ENCODE data around the gene AKT2.

The AKT2 gene

DNA sequence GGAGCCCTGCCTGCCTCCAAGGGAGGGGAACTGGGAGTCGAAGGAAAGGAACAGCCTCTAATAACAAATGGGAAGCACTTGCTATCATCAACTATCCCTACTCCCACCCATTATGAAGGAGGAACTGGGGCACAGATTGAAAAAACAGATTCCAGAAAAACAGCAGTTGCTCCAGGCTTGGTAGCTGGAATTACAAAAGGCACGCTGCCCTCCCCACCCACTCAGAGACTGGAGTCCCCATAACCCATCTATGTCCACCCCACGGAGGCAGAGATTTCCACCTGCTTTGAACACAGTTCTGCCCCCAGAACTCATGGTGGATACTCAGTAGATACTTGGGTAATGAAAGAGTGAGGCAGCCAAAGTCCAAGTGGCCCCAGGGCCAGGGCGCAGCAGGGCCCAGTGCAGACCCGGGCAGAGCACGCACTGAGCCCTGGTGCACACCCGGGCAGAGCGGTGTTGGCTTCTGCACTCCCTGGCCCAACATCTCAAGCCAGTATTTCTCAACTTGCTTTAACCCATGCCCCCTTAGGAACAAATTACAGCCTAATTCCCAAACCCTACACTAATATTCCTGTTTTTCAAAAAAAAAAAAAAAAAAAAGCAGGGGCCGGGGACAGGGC, 39.5 kb downstream of the AKT2 start:
- Histone ChIP-seq H3K27ac (ENCODE audit: low read depth, low read length) (no peak overlapping the region), H3K79me2 (ENCODE audit: insufficient read depth, low read length) (peaks cover 8% of the 10 kb centered on the region; the same call in 1 of the 2 replicates), H3K9ac (ENCODE audit: low read length) (no peak overlapping the region), H3K4me2 (ENCODE audit: low read depth, low read length, poor library complexity, severe bottlenecking) (no peak overlapping the region), H3K9me2 (replicated peaks; ENCODE audit: insufficient read depth, low read length) (no peaks in the 10 kb centered on the region), H2AFZ (ENCODE audit: low read depth, low read length, severe bottlenecking) (no peak overlapping the region), H3K9me3 (ENCODE audit: insufficient read depth, low read length) (no peaks in the 10 kb centered on the region), H3K27me3 (ENCODE audit: low read length) (no peaks in the 10 kb centered on the region), H4K20me1 (ENCODE audit: low read depth, low read length) (no peaks in the 10 kb centered on the region), H3K4me3 (ENCODE audit: insufficient read depth, low read length, poor library complexity, severe bottlenecking) (no peak overlapping the region), H3K36me3 (ENCODE audit: low read length) (no peaks in the 10 kb centered on the region), H3F3A (ENCODE audit: insufficient read depth) (no peaks in the 10 kb centered on the region)
- TF ChIP-seq EZH2phosphoT487 (conservative IDR thresholded peaks at IDR 0.05; ENCODE audit: low read length): no peak
- TF ChIP-seq, protein P1, sequence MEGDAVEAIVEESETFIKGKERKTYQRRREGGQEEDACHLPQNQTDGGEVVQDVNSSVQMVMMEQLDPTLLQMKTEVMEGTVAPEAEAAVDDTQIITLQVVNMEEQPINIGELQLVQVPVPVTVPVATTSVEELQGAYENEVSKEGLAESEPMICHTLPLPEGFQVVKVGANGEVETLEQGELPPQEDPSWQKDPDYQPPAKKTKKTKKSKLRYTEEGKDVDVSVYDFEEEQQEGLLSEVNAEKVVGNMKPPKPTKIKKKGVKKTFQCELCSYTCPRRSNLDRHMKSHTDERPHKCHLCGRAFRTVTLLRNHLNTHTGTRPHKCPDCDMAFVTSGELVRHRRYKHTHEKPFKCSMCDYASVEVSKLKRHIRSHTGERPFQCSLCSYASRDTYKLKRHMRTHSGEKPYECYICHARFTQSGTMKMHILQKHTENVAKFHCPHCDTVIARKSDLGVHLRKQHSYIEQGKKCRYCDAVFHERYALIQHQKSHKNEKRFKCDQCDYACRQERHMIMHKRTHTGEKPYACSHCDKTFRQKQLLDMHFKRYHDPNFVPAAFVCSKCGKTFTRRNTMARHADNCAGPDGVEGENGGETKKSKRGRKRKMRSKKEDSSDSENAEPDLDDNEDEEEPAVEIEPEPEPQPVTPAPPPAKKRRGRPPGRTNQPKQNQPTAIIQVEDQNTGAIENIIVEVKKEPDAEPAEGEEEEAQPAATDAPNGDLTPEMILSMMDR (IDR thresholded peaks at IDR 0.05; ENCODE audit: insufficient read depth, low read length, poor library complexity, severe bottlenecking): no peak

DNA sequence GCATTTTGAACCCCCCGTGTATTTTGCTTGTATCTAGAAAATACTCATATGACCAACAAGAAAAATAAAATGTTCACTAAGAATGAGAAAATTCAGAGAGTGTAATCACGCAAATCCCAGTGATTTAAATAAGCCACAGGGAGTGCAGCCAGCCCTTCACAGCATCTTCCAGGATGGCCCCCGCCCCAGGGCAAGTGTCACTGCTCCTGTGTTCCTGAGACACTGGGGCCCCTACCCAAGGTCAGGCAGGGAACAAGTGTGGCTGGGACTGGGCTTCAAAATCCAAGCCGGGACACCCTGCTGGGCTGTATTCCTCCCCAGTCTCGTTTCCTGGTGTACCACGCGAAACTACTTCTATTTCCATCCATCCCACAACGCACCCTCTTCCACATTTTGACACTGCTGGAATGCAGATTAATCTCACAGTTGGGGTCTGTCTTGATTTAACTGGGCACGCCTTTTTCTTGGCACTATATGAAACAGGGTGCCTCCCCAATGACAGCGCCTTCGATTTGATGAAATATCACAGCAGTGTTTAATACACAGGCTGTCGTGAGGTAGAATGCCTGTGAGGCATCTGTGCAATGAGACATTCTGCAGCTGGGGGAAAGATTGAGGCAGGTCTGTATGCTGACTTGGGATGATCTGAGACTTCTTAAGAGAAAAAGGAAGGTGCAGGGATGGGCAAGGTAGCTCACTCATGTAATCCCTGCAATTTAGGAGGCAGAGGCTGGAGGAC, 40.4 kb downstream of the AKT2 start:
- no peaks in the 10 kb centered on the region for H3K36me3 ChIP-seq (ENCODE audit: low read length)
- no peak overlapping the region for H3K9ac ChIP-seq (ENCODE audit: low read length)
- no peak overlapping the region for H3K27ac ChIP-seq (ENCODE audit: low read depth, low read length)
- H3K27me3 ChIP-seq (ENCODE audit: low read length): no peaks in the 10 kb centered on the region
- no peaks in the 10 kb centered on the region for H3K9me3 ChIP-seq (ENCODE audit: insufficient read depth, low read length)
- TF ChIP-seq, protein P1 (IDR thresholded peaks at IDR 0.05; ENCODE audit: insufficient read depth, low read length, poor library complexity, severe bottlenecking): no peak
- no peak for TF ChIP-seq EZH2phosphoT487 (conservative IDR thresholded peaks at IDR 0.05; ENCODE audit: low read length)
- H3K4me2 ChIP-seq (ENCODE audit: low read depth, low read length, poor library complexity, severe bottlenecking): no peak overlapping the region
- H3K4me3 ChIP-seq (ENCODE audit: insufficient read depth, low read length, poor library complexity, severe bottlenecking): no peak overlapping the region
- H3K9me2 ChIP-seq (replicated peaks; ENCODE audit: insufficient read depth, low read length): no peaks in the 10 kb centered on the region
- no peaks in the 10 kb centered on the region for H4K20me1 ChIP-seq (ENCODE audit: low read depth, low read length)
- H3F3A ChIP-seq (ENCODE audit: insufficient read depth): no peaks in the 10 kb centered on the region
- H3K79me2 ChIP-seq (ENCODE audit: insufficient read depth, low read length): peaks cover 8% of the 10 kb centered on the region; the same call in 1 of the 2 replicates
- H2AFZ ChIP-seq (ENCODE audit: low read depth, low read length, severe bottlenecking): no peak overlapping the region

DNA sequence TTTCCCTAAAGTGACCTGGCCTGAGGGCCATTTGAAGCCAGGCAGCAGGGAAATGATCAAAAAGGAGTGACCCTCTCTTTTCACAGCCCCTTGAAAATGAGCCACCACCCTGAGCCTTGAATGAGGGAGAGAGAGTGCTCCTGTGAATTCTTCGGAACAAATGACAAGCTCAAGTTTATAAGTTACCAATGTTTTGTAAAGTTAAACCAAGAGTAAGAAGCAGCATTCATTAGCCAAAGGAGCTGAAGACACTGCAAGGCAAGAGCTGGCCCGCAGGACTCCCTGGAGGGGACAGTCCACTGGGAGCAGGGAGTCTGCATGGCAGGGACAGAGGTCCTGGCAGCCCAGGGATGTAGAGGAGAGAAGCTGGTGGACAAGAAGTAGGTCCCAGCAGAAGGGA, 42.0 kb downstream of the AKT2 start:
- H4K20me1 ChIP-seq (ENCODE audit: low read depth, low read length): no peaks in the 10 kb centered on the region
- H3K27me3 ChIP-seq (ENCODE audit: low read length): no peaks in the 10 kb centered on the region
- H2AFZ ChIP-seq (ENCODE audit: low read depth, low read length, severe bottlenecking): no peak overlapping the region

More for the DNA sequence above, 42.0 kb downstream of the AKT2 start:
- H3K9me3 ChIP-seq (ENCODE audit: insufficient read depth, low read length): no peaks in the 10 kb centered on the region
- no peak overlapping the region for H3K4me2 ChIP-seq (ENCODE audit: low read depth, low read length, poor library complexity, severe bottlenecking)
- H3K9me2 ChIP-seq (replicated peaks; ENCODE audit: insufficient read depth, low read length): no peaks in the 10 kb centered on the region
- no peak overlapping the region for H3K27ac ChIP-seq (ENCODE audit: low read depth, low read length)
- peaks cover 4% of the 10 kb centered on the region; the same call in 1 of the 2 replicates for H3K79me2 ChIP-seq (ENCODE audit: insufficient read depth, low read length)
- no peak overlapping the region for H3K9ac ChIP-seq (ENCODE audit: low read length)
- no peaks in the 10 kb centered on the region for H3K36me3 ChIP-seq (ENCODE audit: low read length)
- TF ChIP-seq, protein P1 (IDR thresholded peaks at IDR 0.05; ENCODE audit: insufficient read depth, low read length, poor library complexity, severe bottlenecking): no peak
- no peak for TF ChIP-seq EZH2phosphoT487 (conservative IDR thresholded peaks at IDR 0.05; ENCODE audit: low read length)
- no peaks in the 10 kb centered on the region for H3F3A ChIP-seq (ENCODE audit: insufficient read depth)
- H3K4me3 ChIP-seq (ENCODE audit: insufficient read depth, low read length, poor library complexity, severe bottlenecking): no peak overlapping the region

Data from SU-DHL-6 (cell line).